ENCODE measurements around the gene VWF. TPM values are rescaled to one million over a fixed set of nuclear protein-coding genes. Genes with fewer than 3 reads are reported as not detected.

The VWF gene
- total and polyA plus RNA-seq, 2 donors (not counting 1 experiment from before 2014, with no cell fraction given): not detected

- DNase-seq (no peak), ATAC-seq (ENCODE audit: low read depth) (no peak)
- Mint-ChIP-seq H3K27ac (no peak overlapping the region), H3K4me3 (no peak overlapping the region), H3K27me3 (peaks cover 28% of the 10 kb centered on the region), H3K9me3 (ENCODE audit: insufficient read depth) (no peaks in the 10 kb centered on the region), H3K4me1 (no peaks in the 10 kb centered on the region)
- Histone ChIP-seq H3K4me3 (ENCODE audit: control extremely low read depth in 1 of 5, extremely low read depth in 1 of 5, insufficient read depth in 1 of 5, low read depth in 2 of 5, low read length in 4 of 5) (no peak overlapping the region), H3K9ac (ENCODE audit: low read length) (no peak overlapping the region), H3K36me3 (replicated peaks in 1 of 2; ENCODE audit: control extremely low read depth in 1 of 2, control insufficient read depth in 1 of 2, extremely low read depth in 1 of 2, insufficient read depth in 2 of 2, low read length in 1 of 2) (no peaks in the 10 kb centered on the region), H3K4me2 (replicated peaks; ENCODE audit: low read depth, low read length, poor library complexity, severe bottlenecking) (no peak overlapping the region), H3K9me3 (ENCODE audit: control extremely low read depth in 1 of 3, control insufficient read depth in 2 of 3, insufficient read depth in 1 of 3, low read length in 2 of 3) (no peaks in the 10 kb centered on the region), H3K79me2 (ENCODE audit: control insufficient read depth, insufficient read depth, low read length) (no peaks in the 10 kb centered on the region), H3K4me1 (ENCODE audit: control insufficient read depth in 2 of 2, insufficient read depth in 2 of 2, low read length in 2 of 2) (no peaks in the 10 kb centered on the region), H4K20me1 (ENCODE audit: control insufficient read depth, insufficient read depth, low read length, poor library complexity, severe bottlenecking) (no peaks in the 10 kb centered on the region), H2AFZ (ENCODE audit: insufficient read depth, low read depth, low read length, poor library complexity, severe bottlenecking) (no peak overlapping the region), H3K27me3 (replicated peaks in 1 of 4; ENCODE audit: control extremely low read depth in 1 of 4, control insufficient read depth in 3 of 4, insufficient read depth in 4 of 4, low read length in 3 of 4) (peaks cover 0 to 16% (median 0%) of the 10 kb centered on the region in 4 experiments), H3K27ac (ENCODE audit: low read length in 2 of 2) (no peak overlapping the region)
- CTCF ChIA-PET: no interaction called here
- TF ChIP-seq CTCF (IDR thresholded peaks at IDR 0.05) (no peak), EZH2 (IDR thresholded peaks at IDR 0.05; ENCODE audit: borderline replicate concordance, insufficient read depth, low read depth, low read length, poor library complexity, severe bottlenecking) (no peak)
- POLR2A ChIA-PET: no interaction called here
- WGBS (ENCODE audit: insufficient coverage): 60% methylated on average over 2 of the region's 3 CpGs
- intact Hi-C loops (cut with micrococcal nuclease): no loop called here
These were observed 38.6 kb downstream of the VWF start for GRCh38 chr12:6085841-6086240.

GRCh38 chr12:6084969-6085450 is 39.5 kb downstream of the VWF start:
- H3K4me3 Mint-ChIP-seq: no peak overlapping the region
- ATAC-seq (ENCODE audit: low read depth) (no peak), DNase-seq (no peak)
- Histone ChIP-seq H3K4me3 (ENCODE audit: control extremely low read depth in 1 of 5, extremely low read depth in 1 of 5, insufficient read depth in 1 of 5, low read depth in 2 of 5, low read length in 4 of 5) (no peak overlapping the region), H2AFZ (ENCODE audit: insufficient read depth, low read depth, low read length, poor library complexity, severe bottlenecking) (no peak overlapping the region), H3K9me3 (ENCODE audit: control extremely low read depth in 1 of 3, control insufficient read depth in 2 of 3, insufficient read depth in 1 of 3, low read length in 2 of 3) (no peaks in the 10 kb centered on the region), H3K79me2 (ENCODE audit: control insufficient read depth, insufficient read depth, low read length) (no peaks in the 10 kb centered on the region), H3K4me1 (ENCODE audit: control insufficient read depth in 2 of 2, insufficient read depth in 2 of 2, low read length in 2 of 2) (no peaks in the 10 kb centered on the region), H3K4me2 (replicated peaks; ENCODE audit: low read depth, low read length, poor library complexity, severe bottlenecking) (no peak overlapping the region), H4K20me1 (ENCODE audit: control insufficient read depth, insufficient read depth, low read length, poor library complexity, severe bottlenecking) (no peaks in the 10 kb centered on the region), H3K36me3 (replicated peaks in 1 of 2; ENCODE audit: control extremely low read depth in 1 of 2, control insufficient read depth in 1 of 2, extremely low read depth in 1 of 2, insufficient read depth in 2 of 2, low read length in 1 of 2) (no peaks in the 10 kb centered on the region), H3K9ac (ENCODE audit: low read length) (no peak overlapping the region), H3K27ac (ENCODE audit: low read length in 2 of 2) (no peak overlapping the region), H3K27me3 (replicated peaks in 1 of 4; ENCODE audit: control extremely low read depth in 1 of 4, control insufficient read depth in 3 of 4, insufficient read depth in 4 of 4, low read length in 3 of 4) (peaks cover 0 to 13% (median 0%) of the 10 kb centered on the region in 4 experiments)
- no peak overlapping the region for H3K27ac Mint-ChIP-seq
- intact Hi-C loops (cut with micrococcal nuclease): no loop called here
- H3K4me1 Mint-ChIP-seq: no peaks in the 10 kb centered on the region
- TF ChIP-seq EZH2 (IDR thresholded peaks at IDR 0.05; ENCODE audit: borderline replicate concordance, insufficient read depth, low read depth, low read length, poor library complexity, severe bottlenecking): no peak
- no peak for TF ChIP-seq CTCF (IDR thresholded peaks at IDR 0.05)
- POLR2A ChIA-PET: no interaction called here
- WGBS (ENCODE audit: insufficient coverage): 85% methylated on average over 3 of the region's 6 CpGs
- CTCF ChIA-PET: no interaction called here
- H3K9me3 Mint-ChIP-seq (ENCODE audit: insufficient read depth): no peaks in the 10 kb centered on the region
- peaks cover 23% of the 10 kb centered on the region for H3K27me3 Mint-ChIP-seq
